Measurements from ENCODE around the gene CYP1A2. TPM values are rescaled to one million over a fixed set of nuclear protein-coding genes. Genes with fewer than 3 reads are reported as not detected.
A peak's percentile ranks its signal among the peaks of the same experiment; 100 is the strongest.

CYP1A2 gene
- total and polyA plus RNA-seq, 4 experiments from 2014 or later = not detected

- Mint-ChIP-seq H3K27me3 (no peaks in the 10 kb centered on the region), H3K36me3 (peaks cover 0 to under 1% of the 10 kb centered on the region in 2 donors), H3K9me3 (no peaks in the 10 kb centered on the region), H3K4me1 (peaks cover 44 to 95% (median 72%) of the 10 kb centered on the region in 4 donors), H3K4me3 (peak overlapping the region in 3 of 8 donors; percentile 17 to 96 (median 78)), H3K27ac (peak overlapping the region; percentile 79 to 98 (median 96))
- no peaks in the 10 kb centered on the region for H3K36me3 ChIP-seq (ENCODE audit: insufficient read depth, low read length)
- no peak for DNase-seq
- intact Hi-C loops (cut with micrococcal nuclease) = no loop called here
- no peaks in the 10 kb centered on the region for H3K9me3 ChIP-seq (ENCODE audit: control insufficient read depth in 1 of 2, low read length in 2 of 2)
- no peaks in the 10 kb centered on the region for H3K27me3 ChIP-seq (ENCODE audit: insufficient read depth, low read length)
- peaks cover 82% of the 10 kb centered on the region for H3K4me1 ChIP-seq (ENCODE audit: insufficient read depth, low read length)
- no peak overlapping the region for H3K4me3 ChIP-seq (ENCODE audit: low read length in 2 of 2)
- peak overlapping the region; percentile 81 for H3K27ac ChIP-seq (ENCODE audit: low read depth, low read length)
- CTCF ChIA-PET (ENCODE audit: partially characterized antibody) = interaction anchor here (2.4 to 31.6 kb wide), 5 partner anchors 19 to 175 kb away, joined by 5 to 1908 read pairs (median 32); partner anchors contain the start of genes CSK and LMAN1L
- POLR2A ChIA-PET (ENCODE audit: partially characterized antibody) = interaction anchor here (3.3 to 24.9 kb wide), 2 partner anchors 14 to 28 kb away, joined by 17 to 1342 read pairs; partner anchors contain the start of gene CSK
Observed at GRCh38 chr15:74775894-74776293, 27.2 kb downstream of the CYP1A2 start.

GRCh38 chr15:74776821-74777768, 28.4 kb downstream of the CYP1A2 start:
- Mint-ChIP-seq H3K4me1 (peaks cover 46 to 86% (median 72%) of the 10 kb centered on the region in 4 donors), H3K27ac (peak overlapping the region; percentile 91 to 98 (median 96)), H3K36me3 (peaks cover 0 to 7% of the 10 kb centered on the region in 2 donors), H3K4me3 (peak overlapping the region; percentile 69 to 97 (median 82)), H3K9me3 (no peaks in the 10 kb centered on the region), H3K27me3 (no peaks in the 10 kb centered on the region)
- H3K27me3 ChIP-seq (ENCODE audit: insufficient read depth, low read length) = no peaks in the 10 kb centered on the region
- H3K9me3 ChIP-seq (ENCODE audit: control insufficient read depth in 1 of 2, low read length in 2 of 2) = no peaks in the 10 kb centered on the region
- peak overlapping the region; percentile 3 to 52 for H3K4me3 ChIP-seq (ENCODE audit: low read length in 2 of 2)
- intact Hi-C loops (cut with micrococcal nuclease) = no loop called here
- DNase-seq = peak; percentile 58 to 86 (median 67)
- H3K27ac ChIP-seq (ENCODE audit: low read depth, low read length) = peak overlapping the region; percentile 81
- POLR2A ChIA-PET (ENCODE audit: partially characterized antibody) = interaction anchor here (0.7 to 24.9 kb wide), 16 partner anchors 8 to 236 kb away, joined by 3 to 1342 read pairs (median 4); partner anchors contain the start of genes ARID3B, CLK3, COX5A and CSK
- H3K36me3 ChIP-seq (ENCODE audit: insufficient read depth, low read length) = no peaks in the 10 kb centered on the region
- H3K4me1 ChIP-seq (ENCODE audit: insufficient read depth, low read length) = peaks cover 78% of the 10 kb centered on the region
- CTCF ChIA-PET (ENCODE audit: partially characterized antibody) = interaction anchor here (0.8 to 36.4 kb wide), 13 partner anchors 2 to 180 kb away, joined by 3 to 1908 read pairs (median 7); partner anchors contain the start of genes CSK, FAM219B, LMAN1L and RPP25

- intact Hi-C loops (cut with micrococcal nuclease) = no loop called here
- H3K4me1 Mint-ChIP-seq = peaks cover 46 to 84% (median 71%) of the 10 kb centered on the region in 4 donors
- Histone ChIP-seq H3K36me3 (ENCODE audit: insufficient read depth, low read length) (no peaks in the 10 kb centered on the region), H3K4me1 (ENCODE audit: insufficient read depth, low read length) (peaks cover 77% of the 10 kb centered on the region), H3K27ac (ENCODE audit: low read depth, low read length) (peak overlapping the region; percentile 81), H3K27me3 (ENCODE audit: insufficient read depth, low read length) (no peaks in the 10 kb centered on the region), H3K9me3 (ENCODE audit: control insufficient read depth in 1 of 2, low read length in 2 of 2) (no peaks in the 10 kb centered on the region), H3K4me3 (ENCODE audit: low read length in 2 of 2) (peak overlapping the region; percentile 3 to 52)
- H3K4me3 Mint-ChIP-seq = peak overlapping the region; percentile 69 to 97 (median 82)
- CTCF ChIA-PET (ENCODE audit: partially characterized antibody) = interaction anchor here (0.8 to 36.4 kb wide), 10 partner anchors 1 to 179 kb away, joined by 3 to 1908 read pairs (median 10); partner anchors contain the start of genes CSK, FAM219B, LMAN1L and RPP25
- POLR2A ChIA-PET (ENCODE audit: partially characterized antibody) = interaction anchor here (0.7 to 24.9 kb wide), 21 partner anchors 9 to 1030 kb away, joined by 3 to 1342 read pairs (median 4); partner anchors contain the start of genes ARID3B, CLK3, COX5A and CSK
- peak overlapping the region; percentile 91 to 98 (median 96) for H3K27ac Mint-ChIP-seq
- H3K27me3 Mint-ChIP-seq = no peaks in the 10 kb centered on the region
- no peak for DNase-seq
- peaks cover 0 to 11% of the 10 kb centered on the region in 2 donors for H3K36me3 Mint-ChIP-seq
- no peaks in the 10 kb centered on the region for H3K9me3 Mint-ChIP-seq
Observed at GRCh38 chr15:74777769-74778598, 29.3 kb downstream of the CYP1A2 start.

GRCh38 chr15:74778599-74778970, 29.9 kb downstream of the CYP1A2 start:
- H3K27ac Mint-ChIP-seq = peak overlapping the region; percentile 91 to 98 (median 96)
- no peak for DNase-seq
- H3K36me3 Mint-ChIP-seq = peaks cover 0 to 17% of the 10 kb centered on the region in 2 donors
- peaks cover 46 to 87% (median 68%) of the 10 kb centered on the region in 4 donors for H3K4me1 Mint-ChIP-seq
- intact Hi-C loops (cut with micrococcal nuclease) = no loop called here
- ChIA-PET CTCF (ENCODE audit: partially characterized antibody) (interaction anchor here (2.1 to 36.4 kb wide), 6 partner anchors 0 to 146 kb away, joined by 7 to 1908 read pairs (median 210); partner anchors contain the start of genes CSK, FAM219B, LMAN1L and ULK3), POLR2A (ENCODE audit: partially characterized antibody) (interaction anchor here (0.7 to 24.9 kb wide), 15 partner anchors 2 to 1029 kb away, joined by 3 to 1342 read pairs (median 5); partner anchors contain the start of genes CLK3, COX5A, CSK and FAM219B)
- H3K9me3 Mint-ChIP-seq = no peaks in the 10 kb centered on the region
- Histone ChIP-seq H3K4me3 (ENCODE audit: low read length in 2 of 2) (no peak overlapping the region), H3K4me1 (ENCODE audit: insufficient read depth, low read length) (peaks cover 75% of the 10 kb centered on the region), H3K27me3 (ENCODE audit: insufficient read depth, low read length) (no peaks in the 10 kb centered on the region), H3K36me3 (ENCODE audit: insufficient read depth, low read length) (no peaks in the 10 kb centered on the region), H3K9me3 (ENCODE audit: control insufficient read depth in 1 of 2, low read length in 2 of 2) (no peaks in the 10 kb centered on the region), H3K27ac (ENCODE audit: low read depth, low read length) (peak overlapping the region; percentile 81)
- no peaks in the 10 kb centered on the region for H3K27me3 Mint-ChIP-seq
- peak overlapping the region; percentile 5 to 97 (median 82) for H3K4me3 Mint-ChIP-seq

GRCh38 chr15:74779162-74779648, 30.6 kb downstream of the CYP1A2 start:
- Mint-ChIP-seq H3K9me3 (no peaks in the 10 kb centered on the region), H3K27ac (peak overlapping the region; percentile 91 to 98 (median 96)), H3K27me3 (no peaks in the 10 kb centered on the region), H3K36me3 (peaks cover 0 to 19% of the 10 kb centered on the region in 2 donors), H3K4me1 (peaks cover 46 to 86% (median 63%) of the 10 kb centered on the region in 4 donors), H3K4me3 (peak overlapping the region; percentile 49 to 97 (median 82))
- ChIA-PET CTCF (ENCODE audit: partially characterized antibody) (interaction anchor here (0.5 to 36.4 kb wide), 6 partner anchors 0 to 810 kb away, joined by 3 to 1908 read pairs (median 22); partner anchors contain the start of genes CSK, FAM219B and LMAN1L), POLR2A (ENCODE audit: partially characterized antibody) (interaction anchor here (0.9 to 24.9 kb wide), 11 partner anchors 1 to 589 kb away, joined by 3 to 1342 read pairs (median 4); partner anchors contain the start of genes ARID3B, CLK3, COX5A and CSK)
- no peak for DNase-seq
- intact Hi-C loops (cut with micrococcal nuclease) = no loop called here
- Histone ChIP-seq H3K27ac (ENCODE audit: low read depth, low read length) (peak overlapping the region; percentile 81), H3K4me3 (ENCODE audit: low read length in 2 of 2) (no peak overlapping the region), H3K9me3 (ENCODE audit: control insufficient read depth in 1 of 2, low read length in 2 of 2) (no peaks in the 10 kb centered on the region), H3K36me3 (ENCODE audit: insufficient read depth, low read length) (no peaks in the 10 kb centered on the region), H3K27me3 (ENCODE audit: insufficient read depth, low read length) (no peaks in the 10 kb centered on the region), H3K4me1 (ENCODE audit: insufficient read depth, low read length) (peaks cover 78% of the 10 kb centered on the region)

Measured in CD4-positive, alpha-beta memory T cell (primary cell).